Lower leg skin (tissue), 4 donors: ENCODE data around the gene ZSCAN22. TPM values are rescaled to one million over a fixed set of nuclear protein-coding genes. Genes with fewer than 3 reads are reported as not detected.

Source experiments
- DNase-seq, 2 donors: peaks; one replicate each; pipeline ENCODE4 v3.0.0-alpha.2; 2019; ENCODE audit warnings: low spot score in 2 of 2
- H3K4me3 ChIP-seq: fragments of 200-600 bp; sonication (generic); 2 replicates; pipeline ENCODE4 v1.5.1; 2017; ENCODE audit warnings: mild to moderate bottlenecking, low read depth; ENCODE audit not compliant: poor library complexity, severe bottlenecking
- POLR2A ChIP-seq, 2 donors: fragments of 450-650 bp; IDR thresholded peaks; one replicate each; pipeline ENCODE4 v1.6.1; 2016 to 2017; ENCODE audit warnings: antibody characterized with exemption in 2 of 2, mild to moderate bottlenecking in 1 of 2, moderate library complexity in 1 of 2
- WGBS, 2 donors: methylation state at CpG; one replicate each; pipeline ENCODE4 v1.1.5; 2018; 5-methylcytosine and 5-hydroxymethylcytosine counted together
- intact Hi-C: fragments of 100-400 bp; cut with DNase I; formaldehyde crosslinking; loops from one replicate; pipeline ENCODE4 v1.15.0; 2023; ENCODE audit warnings: low total_unique reads
- total RNA-seq, 4 donors: library from RNA; depleted of rRNA; stranded (reverse); fragments of >200 nt; gene quantifications; one replicate each; pipeline ENCODE4 v1.1.0, GENCODE V29; 2016
- TF ChIP-seq, protein P1 (sequence below), 3 donors: fragments of 450-650 bp; IDR thresholded peaks; one replicate each; pipeline ENCODE4 v1.5.1; 2016; ENCODE audit warnings: antibody characterized with exemption in 3 of 3, mild to moderate bottlenecking in 3 of 3, moderate library complexity in 2 of 3

ZSCAN22 gene
- total RNA-seq, 4 donors from 2014 or later, result 4.8 to 7.7 (median 5.4) TPM

DNA sequence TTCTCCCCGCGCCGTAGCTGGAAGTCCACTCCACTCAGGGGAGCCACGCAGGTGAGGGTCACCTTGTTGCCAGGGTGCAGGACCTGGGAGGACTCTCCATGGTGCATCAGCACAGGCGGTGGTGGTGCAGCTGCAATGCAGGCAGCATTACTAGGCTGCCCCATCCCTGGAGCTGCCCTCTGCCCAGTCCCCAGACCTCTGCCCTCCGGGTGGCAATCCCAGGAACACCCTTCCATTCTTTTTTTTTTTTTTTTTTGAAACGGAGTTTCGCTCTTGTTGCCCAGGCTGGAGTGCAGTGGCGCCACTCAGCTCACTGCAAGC, 24.7 kb downstream of the ZSCAN22 start:
- intact Hi-C loops, result no loop called here
- DNase-seq, result no peak
- TF ChIP-seq, protein P1, sequence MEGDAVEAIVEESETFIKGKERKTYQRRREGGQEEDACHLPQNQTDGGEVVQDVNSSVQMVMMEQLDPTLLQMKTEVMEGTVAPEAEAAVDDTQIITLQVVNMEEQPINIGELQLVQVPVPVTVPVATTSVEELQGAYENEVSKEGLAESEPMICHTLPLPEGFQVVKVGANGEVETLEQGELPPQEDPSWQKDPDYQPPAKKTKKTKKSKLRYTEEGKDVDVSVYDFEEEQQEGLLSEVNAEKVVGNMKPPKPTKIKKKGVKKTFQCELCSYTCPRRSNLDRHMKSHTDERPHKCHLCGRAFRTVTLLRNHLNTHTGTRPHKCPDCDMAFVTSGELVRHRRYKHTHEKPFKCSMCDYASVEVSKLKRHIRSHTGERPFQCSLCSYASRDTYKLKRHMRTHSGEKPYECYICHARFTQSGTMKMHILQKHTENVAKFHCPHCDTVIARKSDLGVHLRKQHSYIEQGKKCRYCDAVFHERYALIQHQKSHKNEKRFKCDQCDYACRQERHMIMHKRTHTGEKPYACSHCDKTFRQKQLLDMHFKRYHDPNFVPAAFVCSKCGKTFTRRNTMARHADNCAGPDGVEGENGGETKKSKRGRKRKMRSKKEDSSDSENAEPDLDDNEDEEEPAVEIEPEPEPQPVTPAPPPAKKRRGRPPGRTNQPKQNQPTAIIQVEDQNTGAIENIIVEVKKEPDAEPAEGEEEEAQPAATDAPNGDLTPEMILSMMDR (IDR thresholded peaks at IDR 0.05), result no peak
- TF ChIP-seq POLR2A (IDR thresholded peaks at IDR 0.05), result no peak
- WGBS, 2 donors, result 91 to 92% methylated on average over 9 of the region's 9 CpGs
- no peak overlapping the region for H3K4me3 ChIP-seq

DNA sequence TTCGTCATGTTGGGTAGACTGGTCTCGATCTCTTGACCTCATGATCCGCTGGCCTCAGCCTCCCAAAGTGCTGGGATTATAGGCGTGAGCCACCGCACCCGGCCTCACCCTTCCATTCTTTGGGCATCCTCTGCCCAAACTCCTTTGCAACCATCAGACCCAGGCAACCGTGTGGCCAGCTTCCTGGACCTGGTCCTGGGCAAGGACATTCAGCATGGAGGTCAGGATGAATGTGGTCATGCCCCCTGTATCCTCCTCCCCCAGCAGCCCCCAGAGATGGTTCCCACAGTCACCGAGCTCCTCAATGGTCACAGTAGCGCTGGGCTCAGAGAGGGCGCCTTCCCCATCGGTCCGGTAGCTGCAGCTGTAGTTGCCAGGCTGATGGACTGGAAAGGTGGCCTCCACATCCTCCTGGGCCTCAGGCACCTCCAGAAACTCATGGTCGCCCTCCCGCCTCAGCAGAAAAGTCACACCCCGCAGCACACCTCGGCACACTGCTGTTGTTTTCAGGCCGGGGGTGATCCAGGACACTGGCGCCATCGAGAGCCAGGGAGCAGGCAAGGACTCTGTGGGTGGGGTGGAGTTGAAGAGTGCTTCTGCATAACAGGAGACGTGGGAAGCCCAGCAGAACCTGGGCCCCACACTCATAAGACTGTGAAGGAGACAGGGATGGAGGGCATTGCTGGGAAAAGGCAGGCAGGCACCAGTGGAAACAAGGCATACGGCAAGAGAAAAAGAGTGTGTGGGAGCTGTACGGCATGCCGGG, 25.4 kb downstream of the ZSCAN22 start:
- H3K4me3 ChIP-seq, result no peak overlapping the region
- no peak for TF ChIP-seq POLR2A (IDR thresholded peaks at IDR 0.05)
- TF ChIP-seq, protein P1 (IDR thresholded peaks at IDR 0.05), result no peak
- DNase-seq, result no peak
- intact Hi-C loops, result no loop called here
- WGBS, 2 donors, result 86 to 92% methylated on average over 22 to 23 of the region's 23 CpGs

DNA sequence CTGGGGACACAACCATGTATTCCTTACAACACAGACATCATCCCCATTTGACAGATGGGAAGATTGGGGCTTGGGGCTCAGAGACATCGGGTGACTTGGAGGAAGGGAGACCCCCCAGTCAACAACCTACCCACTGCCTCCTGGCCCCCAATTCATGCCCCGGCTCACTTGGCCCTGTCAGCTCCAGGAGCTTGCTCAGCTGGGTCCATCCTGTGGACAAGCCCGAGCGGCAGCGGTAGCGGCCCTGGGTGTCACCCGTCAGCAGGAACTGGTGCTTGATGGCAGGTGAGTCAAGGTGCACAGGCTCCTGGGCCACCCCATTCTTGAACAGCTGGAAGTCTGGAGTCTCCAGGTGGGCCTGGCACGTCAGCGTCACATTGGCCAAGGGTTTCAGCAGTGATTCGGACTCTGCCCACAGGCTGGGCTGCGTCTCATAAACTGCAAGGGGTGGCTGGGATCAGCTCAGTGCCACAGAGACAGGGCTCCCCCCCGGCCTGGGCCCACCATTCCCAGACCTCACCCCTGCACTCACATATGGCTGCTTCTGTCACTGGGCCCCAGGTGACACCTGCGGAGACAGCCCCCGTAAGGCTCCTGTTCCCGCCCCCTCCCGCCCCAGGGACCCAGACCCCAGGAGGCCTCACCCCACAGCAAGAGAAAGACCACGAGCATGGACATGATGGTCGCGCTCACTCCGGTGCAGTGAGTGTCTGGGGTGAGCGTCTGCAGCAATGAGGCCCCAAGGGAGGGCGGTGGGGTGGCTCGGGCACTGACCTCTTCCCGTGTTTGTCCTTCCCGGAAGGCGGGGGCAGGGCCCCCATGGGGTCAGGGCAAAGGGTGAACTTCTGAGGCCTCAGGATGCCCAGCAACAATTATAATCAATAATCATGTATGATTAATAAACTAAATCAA, 26.2 kb downstream of the ZSCAN22 start, which contains the start of gene A1BG:
A1BG (minus strand) TSS at position 733 of the 912 bp plus-strand sequence; CDS start at position 678, 55 bp downstream.
- WGBS, 2 donors, result 80 to 86% methylated on average over 23 to 26 of the region's 26 CpGs
- no peak for DNase-seq
- intact Hi-C loops, result no loop called here
- H3K4me3 ChIP-seq, result no peak within 1 kb of the TSS
- TF ChIP-seq POLR2A (IDR thresholded peaks at IDR 0.05), result no peak
- TF ChIP-seq, protein P1 (IDR thresholded peaks at IDR 0.05), result no peak

DNA sequence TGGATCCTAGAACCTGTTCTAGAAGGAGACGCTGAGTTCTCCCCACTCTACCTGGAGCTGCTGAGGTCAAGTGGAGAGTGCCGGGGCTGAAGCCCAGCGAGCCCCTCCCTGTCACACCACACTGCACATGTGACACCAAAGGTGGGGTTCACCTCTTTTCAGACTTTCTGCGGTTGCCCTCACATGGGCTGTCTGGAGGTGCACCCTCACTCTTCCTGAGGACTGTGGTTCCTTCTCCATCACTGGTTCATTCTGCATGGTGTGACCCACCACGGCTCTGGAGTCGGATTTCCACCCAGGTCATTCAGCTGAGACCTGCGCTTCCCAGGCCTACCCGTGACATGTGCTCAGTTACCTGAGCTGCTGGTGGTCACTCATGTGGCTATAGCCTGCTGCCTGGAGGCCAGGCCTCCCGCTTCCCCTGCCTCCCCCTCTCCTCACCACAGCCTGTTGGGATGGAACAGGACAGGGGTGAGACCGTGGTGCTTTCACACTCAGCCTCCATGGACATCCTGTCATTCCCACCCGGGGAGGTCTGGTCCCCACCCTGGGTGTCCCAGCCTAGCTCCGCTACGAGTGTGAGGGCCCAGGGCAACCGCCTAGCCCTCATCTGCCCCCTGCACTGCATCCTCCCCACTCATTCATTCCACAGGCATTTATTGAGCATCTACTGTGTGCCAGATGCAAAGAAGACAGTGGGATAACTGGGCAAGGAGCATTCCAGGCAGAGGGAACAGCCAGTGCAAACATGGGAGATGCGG, 27.1 kb downstream of the ZSCAN22 start:
- intact Hi-C loops, result no loop called here
- no peak for TF ChIP-seq POLR2A (IDR thresholded peaks at IDR 0.05)
- TF ChIP-seq, protein P1 (IDR thresholded peaks at IDR 0.05), result no peak
- no peak overlapping the region for H3K4me3 ChIP-seq
- DNase-seq, result no peak
- 88 to 91% methylated on average over 15 of the region's 15 CpGs for WGBS, 2 donors

DNA sequence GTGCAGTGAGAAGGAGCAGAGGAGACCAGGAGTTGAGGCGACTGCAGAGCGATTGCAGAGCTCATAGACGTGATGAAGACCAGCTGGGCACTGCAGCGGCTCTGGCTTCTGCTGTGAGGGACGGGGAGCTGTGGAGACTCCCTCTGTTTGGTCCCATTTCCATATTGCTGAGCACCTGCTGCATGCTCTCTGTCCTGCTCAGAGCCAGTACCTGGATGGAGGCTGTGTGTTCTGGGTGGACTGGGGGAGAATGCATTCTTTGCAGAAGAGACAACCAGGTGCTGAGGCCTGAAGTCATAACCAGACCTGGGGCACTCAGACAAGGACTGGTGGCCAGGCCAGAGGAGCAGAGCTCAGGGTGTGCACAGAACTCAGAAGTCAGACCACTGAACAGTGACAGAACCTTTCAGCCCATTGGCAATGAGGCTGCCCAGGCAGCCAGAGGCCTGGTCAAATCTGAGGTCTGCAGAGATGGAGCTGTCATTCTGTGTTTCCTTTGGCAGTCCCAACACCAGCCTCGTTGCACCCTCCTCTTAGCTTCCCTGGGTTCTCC, 27.8 kb downstream of the ZSCAN22 start:
- no peak for DNase-seq
- H3K4me3 ChIP-seq, result no peak overlapping the region
- intact Hi-C loops, result no loop called here
- TF ChIP-seq, protein P1 (IDR thresholded peaks at IDR 0.05), result no peak
- no peak for TF ChIP-seq POLR2A (IDR thresholded peaks at IDR 0.05)
- WGBS, 2 donors, result 73 to 82% methylated on average over 6 of the region's 6 CpGs
